GM12878 (cell line): ENCODE measurements around the gene TPGS2.

Experiments
- KDM1A ChIP-seq: fragments of 200-600 bp; sonication (generic); IDR thresholded peaks from 2 replicates; pipeline ENCODE4 v1.6.1; 2016; ENCODE audit warnings: borderline replicate concordance
- TAF1 ChIP-seq: IDR thresholded peaks from 2 replicates; pipeline ENCODE4 v1.6.1; 2011; ENCODE audit warnings: mild to moderate bottlenecking, low read depth, low read length, borderline replicate concordance

GRCh38 chr18:36818652-36819051 lies 10.2 kb downstream of the TPGS2 start:
- TF ChIP-seq KDM1A: no peak
- no peak for TF ChIP-seq TAF1
